Omental fat pad (tissue), 4 donors: ENCODE data around the gene APCDD1. TPM values are rescaled to one million over a fixed set of nuclear protein-coding genes. Genes with fewer than 3 reads are reported as not detected.

ENCODE experiments used
- ATAC-seq: fragments of 150-250 bp; one replicate; pipeline ENCODE4 v1.9.1; 2016; ENCODE audit warnings: mild to moderate bottlenecking, moderate library complexity; ENCODE audit not compliant: low FRiP score
- DNase-seq: peaks from one replicate; pipeline ENCODE4 v3.0.0-alpha.2; 2019; ENCODE audit warnings: low spot score
- CTCF ChIP-seq, 3 donors: fragments of 450-650 bp; IDR thresholded peaks; one replicate each; pipeline ENCODE4 v1.5.1; 2016 to 2017; ENCODE audit warnings: antibody characterized with exemption in 3 of 3, mild to moderate bottlenecking in 3 of 3, moderate library complexity in 2 of 3
- total RNA-seq, 4 donors: library from RNA; depleted of rRNA; stranded (reverse); fragments of >200 nt; gene quantifications; one replicate each; pipeline ENCODE4 v1.1.0, GENCODE V29; 2016

Gene APCDD1
- total RNA-seq, 4 donors from 2014 or later, result 119 to 252 (median 181) TPM

GRCh38 chr18:10454681-10455557, 484 bp downstream of the APCDD1 start:
- DNase-seq, result no peak
- ATAC-seq, result peak; percentile 63
- TF ChIP-seq CTCF (IDR thresholded peaks at IDR 0.05), result no peak

- no peak for TF ChIP-seq CTCF (IDR thresholded peaks at IDR 0.05)
- no peak for ATAC-seq
- no peak for DNase-seq
Observed at GRCh38 chr18:10455726-10456453, 1.5 kb downstream of the APCDD1 start.

DNA sequence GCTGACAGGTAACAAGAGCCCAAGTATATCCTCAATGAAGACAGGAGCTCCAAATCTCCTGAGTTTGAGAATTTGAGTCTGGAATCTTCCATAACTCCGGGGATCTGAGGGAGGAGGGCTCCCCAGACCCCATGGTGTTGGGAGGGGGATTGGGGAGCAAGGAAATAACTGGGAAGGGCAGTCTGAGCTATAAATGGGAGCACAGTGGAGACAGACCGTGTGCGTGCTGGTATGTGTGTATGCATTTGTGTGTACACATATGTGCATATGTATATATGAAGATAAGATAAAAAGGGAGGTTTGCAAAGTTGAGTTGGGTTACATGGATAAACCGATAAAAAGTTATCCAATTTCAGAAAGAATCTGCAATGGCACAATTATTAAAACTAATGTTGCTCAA, 2.3 kb downstream of the APCDD1 start:
- no peak for TF ChIP-seq CTCF (IDR thresholded peaks at IDR 0.05)
- ATAC-seq (no peak), DNase-seq (no peak)

DNA sequence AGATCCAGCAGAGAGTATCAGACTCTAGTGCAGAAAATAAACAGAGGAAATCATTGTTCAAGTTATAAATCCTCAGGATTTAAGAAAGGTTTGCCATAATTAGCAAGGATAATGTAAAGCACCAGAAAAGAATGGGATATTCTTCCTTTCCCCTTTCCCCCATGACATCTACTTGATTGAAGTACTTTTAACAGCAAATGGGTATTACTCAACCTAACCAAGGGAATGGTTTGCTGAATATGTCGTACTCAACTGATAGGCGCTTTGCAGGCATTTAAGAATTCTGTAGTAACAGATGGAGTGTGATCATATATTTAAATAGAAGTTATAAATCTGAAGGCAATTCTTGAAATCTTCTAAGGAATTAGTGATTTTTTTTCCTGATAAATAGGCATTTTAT, 2.7 kb downstream of the APCDD1 start:
- DNase-seq, result no peak
- no peak for TF ChIP-seq CTCF (IDR thresholded peaks at IDR 0.05)
- no peak for ATAC-seq

DNA sequence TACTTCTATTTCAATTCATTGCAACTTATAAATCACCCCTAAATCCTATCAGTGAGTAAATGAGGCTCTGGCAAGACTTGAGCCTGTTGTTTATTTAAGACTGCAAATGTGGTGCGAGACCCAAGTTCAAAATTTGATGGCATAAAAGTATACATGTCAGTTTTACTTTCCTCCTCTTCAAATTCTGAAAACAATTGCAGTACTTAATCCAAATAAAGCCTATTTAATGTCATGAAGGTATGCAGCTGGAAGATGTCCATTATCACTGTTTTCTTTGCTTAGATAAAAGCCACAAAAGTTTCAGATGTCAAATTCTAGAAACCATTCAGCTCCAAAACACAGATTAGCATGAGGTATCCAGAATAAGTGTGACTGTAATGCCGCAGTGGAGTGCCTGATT, 3.3 kb downstream of the APCDD1 start:
- ATAC-seq (no peak), DNase-seq (no peak)
- TF ChIP-seq CTCF (IDR thresholded peaks at IDR 0.05), result no peak

GRCh38 chr18:10458691-10459090, 4.3 kb downstream of the APCDD1 start:
- DNase-seq (no peak), ATAC-seq (no peak)
- no peak for TF ChIP-seq CTCF (IDR thresholded peaks at IDR 0.05)
